GM21360 (cell line): ENCODE data around the gene FOXS1.

Experiments
- ATAC-seq: cut with Tn5 transposase; IDR thresholded peaks from one replicate; pipeline ENCODE4 v1.9.1; 2021; ENCODE audit warnings: mild to moderate bottlenecking, moderate library complexity; ENCODE audit not compliant: unreplicated experiment

FOXS1 gene

DNA sequence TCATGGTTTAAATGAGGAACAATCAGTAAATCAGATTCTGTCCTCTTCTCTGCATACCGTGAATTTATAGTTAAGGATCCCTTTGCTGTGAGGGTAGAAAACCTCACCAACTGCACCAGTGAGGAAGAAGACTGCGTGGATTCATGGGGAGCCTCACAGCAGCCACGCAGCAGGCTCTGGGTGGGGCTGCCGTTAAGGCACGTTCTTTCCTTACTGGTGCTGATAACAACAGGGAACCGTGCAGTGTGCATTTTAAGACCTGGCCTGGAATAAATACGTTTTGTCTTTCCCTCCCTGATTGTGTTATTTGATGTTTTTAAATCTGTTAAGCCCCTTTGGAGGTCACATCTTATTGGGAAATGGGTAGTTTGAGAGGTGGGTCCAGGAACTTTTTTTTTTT, 43.9 kb downstream of the FOXS1 start:
- ATAC-seq, result no peak

DNA sequence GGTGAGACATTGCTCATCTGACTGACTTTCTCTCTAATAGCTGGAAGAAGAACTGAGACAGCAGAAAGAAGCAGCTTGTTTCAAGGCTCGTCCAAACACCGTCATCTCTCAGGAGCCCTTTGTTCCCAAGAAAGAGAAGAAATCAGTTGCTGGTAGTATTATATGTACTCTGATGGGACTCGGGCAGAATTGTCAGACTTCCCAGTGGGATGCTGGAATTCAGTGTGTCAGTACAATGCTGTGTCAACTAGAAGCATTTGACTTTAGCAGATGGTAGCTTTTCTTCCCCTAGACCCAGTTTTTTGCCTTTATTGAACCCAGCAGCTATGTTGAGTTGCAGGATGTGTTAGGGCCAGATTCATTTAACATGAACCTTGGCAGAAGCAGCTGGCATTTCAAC, 48.0 kb downstream of the FOXS1 start:
- no peak for ATAC-seq
